H9 (cell line): ENCODE measurements around the gene KIAA1549. TPM values are rescaled to one million over a fixed set of nuclear protein-coding genes. Genes with fewer than 3 reads are reported as not detected.

ENCODE experiments used
- DNase-seq: peaks from one replicate; pipeline ENCODE4 v3.0.0-alpha.2; 2017
- H2AFZ ChIP-seq: one replicate; pipeline ENCODE4 v1.6.1; 2013; ENCODE audit warnings: mild to moderate bottlenecking, low read length, control low read depth, moderate library complexity
- H2AK5ac ChIP-seq: 2 replicates; pipeline ENCODE4 v1.6.1; 2013; ENCODE audit warnings: low read length, control low read depth, mixed read lengths; ENCODE audit not compliant: insufficient read length
- H2BK120ac ChIP-seq: one replicate; pipeline ENCODE4 v1.6.1; 2013; ENCODE audit warnings: low read depth, mild to moderate bottlenecking, low read length, control low read depth, inconsistent platforms; ENCODE audit not compliant: poor library complexity, severe bottlenecking
- H2BK12ac ChIP-seq: 2 replicates; pipeline ENCODE4 v1.6.1; 2013; ENCODE audit warnings: low read length, control low read depth, mixed read lengths, low read depth; ENCODE audit not compliant: insufficient read length
- H2BK15ac ChIP-seq: 2 replicates; pipeline ENCODE4 v1.6.1; 2013; ENCODE audit warnings: low read depth, low read length, control low read depth
- H2BK20ac ChIP-seq: one replicate; pipeline ENCODE4 v1.6.1; 2013; ENCODE audit warnings: low read depth, mild to moderate bottlenecking, low read length, control low read depth, inconsistent platforms; ENCODE audit not compliant: poor library complexity, severe bottlenecking
- H2BK5ac ChIP-seq: 2 replicates; pipeline ENCODE4 v1.6.1; 2013; ENCODE audit warnings: low read length, control low read depth, mixed read lengths; ENCODE audit not compliant: insufficient read length
- H3K14ac ChIP-seq: 2 replicates; pipeline ENCODE4 v1.6.1; 2013; ENCODE audit warnings: low read length, control low read depth; ENCODE audit not compliant: insufficient read depth
- H3K18ac ChIP-seq: 2 replicates; pipeline ENCODE4 v1.6.1; 2013; ENCODE audit warnings: low read depth, mild to moderate bottlenecking, mixed read lengths, low read length, control low read depth; ENCODE audit not compliant: insufficient read length
- H3K23ac ChIP-seq: 2 replicates; pipeline ENCODE4 v1.6.1; 2013; ENCODE audit warnings: low read length, control low read depth, mixed read lengths, low read depth; ENCODE audit not compliant: insufficient read length
- H3K23me2 ChIP-seq: 2 replicates; pipeline ENCODE4 v1.6.1; 2013; ENCODE audit warnings: low read depth, mild to moderate bottlenecking, mixed read lengths, low read length, control low read depth; ENCODE audit not compliant: insufficient read length, poor library complexity, severe bottlenecking
- H3K27ac ChIP-seq: 2 replicates; pipeline ENCODE4 v1.5.1; 2013; ENCODE audit warnings: low read length, control low read depth, mixed read lengths, low read depth; ENCODE audit not compliant: insufficient read length
- H3K27me3 ChIP-seq: 2 replicates; pipeline ENCODE4 v1.6.1; 2013; ENCODE audit warnings: low read length, control low read depth, inconsistent platforms; ENCODE audit not compliant: insufficient read depth
- H3K4ac ChIP-seq: 2 replicates; pipeline ENCODE4 v1.6.1; 2013; ENCODE audit warnings: low read depth, mild to moderate bottlenecking, control low read depth, inconsistent platforms, low read length, moderate library complexity
- H3K4me1 ChIP-seq: 2 replicates; pipeline ENCODE4 v1.6.1; 2013; ENCODE audit warnings: low read length, control low read depth, inconsistent platforms; ENCODE audit not compliant: insufficient read depth
- H3K4me2 ChIP-seq: 2 replicates; pipeline ENCODE4 v1.6.1; 2013; ENCODE audit warnings: low read length, control low read depth, mixed read lengths; ENCODE audit not compliant: insufficient read length, insufficient read depth
- H3K56ac ChIP-seq: 2 replicates; pipeline ENCODE4 v1.6.1; 2013; ENCODE audit warnings: low read depth, mild to moderate bottlenecking, mixed read lengths, low read length, control low read depth; ENCODE audit not compliant: insufficient read length
- H3K79me1 ChIP-seq: 2 replicates; pipeline ENCODE4 v1.6.1; 2013; ENCODE audit warnings: low read depth, mild to moderate bottlenecking, moderate library complexity, low read length, control low read depth, inconsistent platforms; ENCODE audit not compliant: insufficient read depth, poor library complexity, severe bottlenecking
- H3K79me2 ChIP-seq: 2 replicates; pipeline ENCODE4 v1.6.1; 2013; ENCODE audit warnings: low read length, control low read depth, inconsistent platforms; ENCODE audit not compliant: insufficient read depth
- H3K9ac ChIP-seq: 2 replicates; pipeline ENCODE4 v1.6.1; 2013; ENCODE audit warnings: low read length, control low read depth, mixed read lengths; ENCODE audit not compliant: insufficient read length; ENCODE audit errors: extremely low read depth
- H3K9me3 ChIP-seq: one replicate; pipeline ENCODE4 v1.6.1; 2013; ENCODE audit warnings: low read depth, low read length, inconsistent platforms; ENCODE audit not compliant: control insufficient read depth
- H3T11ph ChIP-seq: one replicate; pipeline ENCODE4 v1.6.1; 2013; ENCODE audit warnings: mild to moderate bottlenecking, low read length, control low read depth, inconsistent platforms
- H4K20me1 ChIP-seq: one replicate; pipeline ENCODE4 v1.6.1; 2013; ENCODE audit not compliant: control insufficient read depth, insufficient read length, insufficient read depth
- H4K5ac ChIP-seq: 2 replicates; pipeline ENCODE4 v1.6.1; 2013; ENCODE audit warnings: low read depth, mild to moderate bottlenecking, mixed read lengths, low read length, control low read depth; ENCODE audit not compliant: insufficient read length
- H4K8ac ChIP-seq: replicated peaks from 2 replicates; pipeline ENCODE4 v1.6.1; 2013; ENCODE audit warnings: low read length, control low read depth, mixed read lengths, low read depth; ENCODE audit not compliant: insufficient read length
- H4K91ac ChIP-seq: 2 replicates; pipeline ENCODE4 v1.6.1; 2013; ENCODE audit warnings: low read depth, mild to moderate bottlenecking, moderate library complexity, mixed read lengths, low read length, control low read depth; ENCODE audit not compliant: insufficient read length
- H3K27ac Mint-ChIP-seq, 3 experiments: 2 replicates in 2 of 3; 3 replicates in 1 of 3; pipeline ENCODE4 v1.8.0; 2020 to 2021; ENCODE audit warnings: mixed read lengths in 3 of 3, mild to moderate bottlenecking in 1 of 3, moderate library complexity in 1 of 3
- H3K27me3 Mint-ChIP-seq: 2 replicates; pipeline ENCODE4 v1.8.0; 2021; ENCODE audit warnings: low read depth, mild to moderate bottlenecking, moderate library complexity, mixed read lengths
- H3K36me3 Mint-ChIP-seq, 3 experiments: 2 replicates in 2 of 3; 3 replicates in 1 of 3; pipeline ENCODE4 v1.8.0; 2020 to 2021; ENCODE audit warnings: low read depth in 3 of 3, mixed read lengths in 3 of 3; ENCODE audit not compliant: insufficient read depth in 1 of 3
- H3K4me1 Mint-ChIP-seq, 2 experiments: 2 replicates each; pipeline ENCODE4 v1.8.0; 2020; ENCODE audit warnings: mixed read lengths in 2 of 2
- H3K4me3 Mint-ChIP-seq, 2 experiments: 2 replicates in 1 of 2; 3 replicates in 1 of 2; pipeline ENCODE4 v1.8.0; 2020 to 2021; ENCODE audit warnings: mild to moderate bottlenecking in 2 of 2, mixed read lengths in 2 of 2, moderate library complexity in 1 of 2
- H3K9me3 Mint-ChIP-seq, 2 experiments: 2 replicates in 1 of 2; 3 replicates in 1 of 2; pipeline ENCODE4 v1.8.0; 2020; ENCODE audit warnings: mild to moderate bottlenecking in 2 of 2, mixed read lengths in 2 of 2, moderate library complexity in 1 of 2
- CTCF ChIP-seq: fragments of 200-600 bp; sonication (generic); conservative IDR thresholded peaks from 3 replicates; pipeline ENCODE4 v1.8.0; 2021; ENCODE audit warnings: antibody characterized with exemption, mild to moderate bottlenecking
- WGBS: extraction: QIAGEN DNeasy Blood & Tissue Kit; methylation state at CpG from one replicate; pipeline ENCODE4 v1.1.7; 2013; ENCODE audit warnings: missing lambda C conversion rate, low lambda C conversion rate, mixed read lengths; ENCODE audit not compliant: insufficient read length; ENCODE audit errors: extremely low coverage; 5-methylcytosine and 5-hydroxymethylcytosine counted together
- total RNA-seq: library from RNA; stranded (reverse); gene quantifications from 2 replicates; pipeline ENCODE4 v1.2.1, GENCODE V29; 2021

The KIAA1549 gene
- total RNA-seq, 1 experiment from 2014 or later = 11.9 TPM

- H2BK12ac ChIP-seq = no peak overlapping the region
- H2AFZ ChIP-seq = no peak overlapping the region
- H3K23ac ChIP-seq = no peak overlapping the region
- no peak overlapping the region for H2BK120ac ChIP-seq
- no peaks in the 10 kb centered on the region for H3K79me1 ChIP-seq
- H4K91ac ChIP-seq = no peak overlapping the region
- no peak for TF ChIP-seq CTCF
- H3K27ac Mint-ChIP-seq = no peak overlapping the region
- no peak overlapping the region for H4K8ac ChIP-seq
- H2AK5ac ChIP-seq = no peak overlapping the region
- no peak overlapping the region for H2BK15ac ChIP-seq
- no peak overlapping the region for H2BK20ac ChIP-seq
- H3K14ac ChIP-seq = no peak overlapping the region
- H3K4me3 Mint-ChIP-seq = no peak overlapping the region
- no peak overlapping the region for H3K4ac ChIP-seq
- no peak for DNase-seq
- H3K36me3 Mint-ChIP-seq = peaks cover 27 to 50% (median 41%) of the 10 kb centered on the region in 3 experiments
- no peaks in the 10 kb centered on the region for H3K4me1 ChIP-seq
- H3K9me3 Mint-ChIP-seq = no peaks in the 10 kb centered on the region
- no peak overlapping the region for H3T11ph ChIP-seq
- no peak overlapping the region for H3K18ac ChIP-seq
- H3K27me3 ChIP-seq = no peaks in the 10 kb centered on the region
- no peaks in the 10 kb centered on the region for H3K23me2 ChIP-seq
- no peaks in the 10 kb centered on the region for H3K79me2 ChIP-seq
- no peaks in the 10 kb centered on the region; the same call in 1 of the 2 replicates for H3K27me3 Mint-ChIP-seq
- no peaks in the 10 kb centered on the region for H3K4me1 Mint-ChIP-seq
- no peak overlapping the region for H3K56ac ChIP-seq
- H3K9me3 ChIP-seq = no peaks in the 10 kb centered on the region
- H3K4me2 ChIP-seq = no peak overlapping the region
- H2BK5ac ChIP-seq = no peak overlapping the region
- WGBS = no CpG with 5 or more reads among the region's 9 CpGs
- no peak overlapping the region for H3K27ac ChIP-seq
- no peak overlapping the region for H4K5ac ChIP-seq
- H4K20me1 ChIP-seq = no peaks in the 10 kb centered on the region
- H3K9ac ChIP-seq = no peak overlapping the region
These were observed 114.8 kb downstream of the KIAA1549 start for GRCh38 chr7:138866353-138866752.
